ENCODE results near the gene POLE2. TPM values are rescaled to one million over a fixed set of nuclear protein-coding genes. Genes with fewer than 3 reads are reported as not detected.

The POLE2 gene
- total RNA-seq, 1 experiment from 2014 or later, result 31.4 TPM

GRCh38 chr14:49617852-49618519 is 70.0 kb downstream of the POLE2 start:
- Histone ChIP-seq H3K27me3 (replicated peaks; ENCODE audit: control insufficient read depth, insufficient read depth, low read length) (no peaks in the 10 kb centered on the region), H3K36me3 (ENCODE audit: control insufficient read depth, insufficient read depth, low read length) (no peaks in the 10 kb centered on the region), H3K4me1 (peaks cover 14% of the 10 kb centered on the region), H3K4me3 (ENCODE audit: low read depth, low read length) (no peak overlapping the region), H3K9me3 (no peaks in the 10 kb centered on the region)
- Mint-ChIP-seq H3K27me3 (ENCODE audit: insufficient read depth, unreplicated experiment) (no peaks in the 10 kb centered on the region), H3K27ac (ENCODE audit: unreplicated experiment) (peak overlapping the region; percentile 93), H3K9me3 (ENCODE audit: unreplicated experiment) (no peaks in the 10 kb centered on the region), H3K4me3 (ENCODE audit: unreplicated experiment) (peak overlapping the region; percentile 36), H3K4me1 (ENCODE audit: low read depth, unreplicated experiment) (peaks cover 16% of the 10 kb centered on the region), H3K36me3 (ENCODE audit: insufficient read depth, unreplicated experiment) (peaks cover 74% of the 10 kb centered on the region)
- DNase-seq, result no peak
- intact Hi-C loops (cut with micrococcal nuclease; ENCODE audit: unreplicated experiment), result no loop called here
- ChIA-PET CTCF (interaction anchor here (1.0 kb wide), 1 partner anchor 156 kb away, joined by 3 read pairs; no protein-coding TSS in a partner anchor), POLR2A (no interaction called here)
- no TSS peak for BruUV-seq (replicated peaks)
- no peak for TF ChIP-seq CTCF (IDR thresholded peaks at IDR 0.05; ENCODE audit: insufficient read depth in 1 of 2, low read depth in 1 of 2, low read length in 1 of 2, severe bottlenecking in 1 of 2, unreplicated experiment in 1 of 2)

DNA sequence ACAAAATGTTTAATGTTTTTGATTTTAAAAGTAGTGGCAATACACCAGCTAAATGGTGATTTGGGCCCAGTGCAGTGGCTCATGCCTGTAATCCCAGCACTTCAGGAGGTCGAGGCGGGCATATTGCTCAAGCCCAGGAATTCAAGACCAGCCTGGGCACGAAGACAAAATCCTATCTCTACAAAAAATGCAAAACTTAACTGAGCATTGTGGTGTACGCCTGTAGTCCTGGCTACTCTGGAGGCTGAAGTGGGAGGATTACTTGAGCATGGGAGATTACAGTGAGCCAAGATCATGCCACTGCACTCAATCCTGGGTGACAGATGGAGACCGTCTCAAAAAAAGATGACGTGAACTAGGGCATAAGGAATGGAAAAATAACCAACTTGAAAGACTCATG is 72.2 kb downstream of the POLE2 start:
- Mint-ChIP-seq H3K9me3 (ENCODE audit: unreplicated experiment) (no peaks in the 10 kb centered on the region), H3K4me3 (ENCODE audit: unreplicated experiment) (no peak overlapping the region), H3K27ac (ENCODE audit: unreplicated experiment) (no peak overlapping the region), H3K4me1 (ENCODE audit: low read depth, unreplicated experiment) (peaks cover 16% of the 10 kb centered on the region), H3K36me3 (ENCODE audit: insufficient read depth, unreplicated experiment) (peaks cover 60% of the 10 kb centered on the region), H3K27me3 (ENCODE audit: insufficient read depth, unreplicated experiment) (no peaks in the 10 kb centered on the region)
- ChIA-PET POLR2A (no interaction called here), CTCF (no interaction called here)
- Histone ChIP-seq H3K4me1 (peaks cover 8% of the 10 kb centered on the region; the same call in 1 of the 2 replicates), H3K4me3 (ENCODE audit: low read depth, low read length) (no peak overlapping the region), H3K36me3 (ENCODE audit: control insufficient read depth, insufficient read depth, low read length) (no peaks in the 10 kb centered on the region), H3K9me3 (no peaks in the 10 kb centered on the region), H3K27me3 (replicated peaks; ENCODE audit: control insufficient read depth, insufficient read depth, low read length) (no peaks in the 10 kb centered on the region)
- no peak for TF ChIP-seq CTCF (IDR thresholded peaks at IDR 0.05; ENCODE audit: insufficient read depth in 1 of 2, low read depth in 1 of 2, low read length in 1 of 2, severe bottlenecking in 1 of 2, unreplicated experiment in 1 of 2)
- no TSS peak for BruUV-seq (replicated peaks)
- intact Hi-C loops (cut with micrococcal nuclease; ENCODE audit: unreplicated experiment), result no loop called here
- DNase-seq, result no peak

- H3K9me3 ChIP-seq, result no peaks in the 10 kb centered on the region
- no peak for DNase-seq
- H3K27me3 ChIP-seq (replicated peaks; ENCODE audit: control insufficient read depth, insufficient read depth, low read length), result no peaks in the 10 kb centered on the region
- Mint-ChIP-seq H3K27ac (ENCODE audit: unreplicated experiment) (no peak overlapping the region), H3K36me3 (ENCODE audit: insufficient read depth, unreplicated experiment) (peaks cover 60% of the 10 kb centered on the region), H3K4me1 (ENCODE audit: low read depth, unreplicated experiment) (peaks cover 16% of the 10 kb centered on the region), H3K4me3 (ENCODE audit: unreplicated experiment) (no peak overlapping the region), H3K9me3 (ENCODE audit: unreplicated experiment) (no peaks in the 10 kb centered on the region), H3K27me3 (ENCODE audit: insufficient read depth, unreplicated experiment) (no peaks in the 10 kb centered on the region)
- TF ChIP-seq CTCF (IDR thresholded peaks at IDR 0.05; ENCODE audit: insufficient read depth in 1 of 2, low read depth in 1 of 2, low read length in 1 of 2, severe bottlenecking in 1 of 2, unreplicated experiment in 1 of 2), result no peak
- BruUV-seq (replicated peaks), result no TSS peak
- H3K36me3 ChIP-seq (ENCODE audit: control insufficient read depth, insufficient read depth, low read length), result no peaks in the 10 kb centered on the region
- H3K4me1 ChIP-seq, result peaks cover 8% of the 10 kb centered on the region; the same call in 1 of the 2 replicates
- intact Hi-C loops (cut with micrococcal nuclease; ENCODE audit: unreplicated experiment), result no loop called here
- H3K4me3 ChIP-seq (ENCODE audit: low read depth, low read length), result no peak overlapping the region
- CTCF ChIA-PET, result no interaction called here
- POLR2A ChIA-PET, result no interaction called here
These were observed 73.8 kb downstream of the POLE2 start for GRCh38 chr14:49614196-49614595.
